GM18867 (cell line): Measurements from ENCODE around the gene IL1RAPL1.

Source experiments
- ATAC-seq: cut with Tn5 transposase; IDR thresholded peaks from one replicate; pipeline ENCODE4 v1.9.1; 2021; ENCODE audit warnings: mild to moderate bottlenecking, moderate library complexity; ENCODE audit not compliant: unreplicated experiment

The IL1RAPL1 gene

DNA sequence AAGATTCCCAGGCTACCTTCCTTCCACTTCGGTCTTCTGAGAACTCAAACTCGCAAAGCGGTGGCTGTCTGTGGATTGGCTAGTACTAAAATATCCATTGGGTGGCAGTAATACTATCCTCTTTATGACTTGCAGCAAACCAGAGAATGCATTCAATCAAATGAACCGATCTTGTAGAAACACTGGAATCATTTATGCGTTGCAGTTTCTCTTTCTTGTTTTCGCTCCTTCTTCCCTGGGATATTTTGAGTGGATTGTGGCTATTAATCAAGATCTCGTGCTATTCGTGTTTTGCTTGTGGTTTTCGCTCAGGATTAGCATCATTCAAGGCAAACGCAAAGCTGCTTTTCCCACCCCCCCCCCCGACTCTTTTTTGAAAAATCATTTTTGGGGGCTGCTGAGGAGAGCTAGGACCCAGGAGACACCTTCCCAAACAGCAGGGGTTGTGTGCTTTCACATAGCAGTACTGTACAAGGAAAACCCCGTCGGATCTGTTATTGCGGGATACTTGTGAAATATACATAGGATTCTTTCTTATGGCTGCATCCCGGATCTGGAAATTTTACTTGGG, at the start of gene IL1RAPL1:
IL1RAPL1 (plus strand) TSS at position 466 of the 571 bp plus-strand sequence.
- peak; percentile 48 for ATAC-seq

DNA sequence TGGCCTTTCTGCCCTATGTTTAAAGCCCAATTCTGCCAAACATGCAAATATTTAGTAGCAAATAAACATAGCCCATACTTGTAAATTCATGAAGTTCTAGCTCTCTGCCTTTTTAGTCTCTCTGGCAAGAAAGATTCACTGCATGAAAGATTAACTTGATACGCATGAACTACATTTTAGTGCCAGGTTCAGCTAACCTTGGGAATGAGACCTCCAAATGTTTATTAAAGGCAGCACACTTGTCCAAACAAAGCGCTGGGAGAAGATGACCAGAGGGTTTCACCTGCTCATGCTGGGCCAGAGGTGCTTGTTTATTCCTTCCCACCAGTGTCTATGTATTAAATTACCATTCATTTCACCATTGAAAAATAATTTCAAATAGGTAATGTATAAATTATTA, 44.5 kb upstream of the IL1RAPL1 start:
- no peak for ATAC-seq

DNA sequence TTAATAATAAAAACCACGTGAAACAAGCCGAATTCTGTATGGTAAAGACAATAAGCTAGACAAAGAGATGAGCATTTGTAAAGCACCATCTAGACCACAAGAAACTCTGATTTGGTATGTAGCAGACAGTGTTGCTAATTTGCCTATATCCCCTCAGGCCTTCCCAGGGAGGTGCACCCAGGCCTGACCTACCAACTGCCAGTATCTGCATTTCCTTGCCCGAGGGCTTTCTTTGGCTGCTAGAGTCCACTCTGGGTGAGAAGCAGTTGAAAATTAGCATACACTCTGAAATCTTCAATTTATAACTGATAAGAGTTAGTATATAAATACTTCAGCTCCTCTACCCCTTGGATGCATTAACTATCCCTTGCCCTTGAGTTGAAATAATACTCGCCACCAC, 37.4 kb upstream of the IL1RAPL1 start:
- no peak for ATAC-seq

DNA sequence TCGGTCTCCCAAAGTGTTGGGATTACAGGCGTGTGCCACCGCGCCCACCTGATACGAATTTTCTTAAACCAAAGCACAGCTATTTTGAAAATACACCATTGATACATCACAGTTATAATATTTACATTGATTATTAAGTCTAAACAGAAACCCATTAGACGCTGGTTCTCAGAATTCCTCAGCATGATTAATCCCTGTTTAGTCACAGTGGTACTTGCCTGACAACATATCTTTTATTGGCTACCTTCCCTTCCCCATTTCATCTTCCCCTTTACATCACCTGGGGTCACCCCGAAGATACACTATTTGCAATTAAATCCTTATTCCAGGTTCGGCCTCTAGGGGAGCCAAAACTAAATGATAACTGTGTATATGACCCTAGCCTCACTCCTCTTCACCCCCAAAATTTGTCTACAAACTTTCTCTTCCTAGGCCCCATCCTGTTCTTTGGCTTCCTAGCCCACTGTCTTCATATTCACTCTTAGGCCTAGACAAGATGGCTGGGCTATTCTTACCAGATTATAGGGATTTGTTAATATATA, 36.8 kb upstream of the IL1RAPL1 start:
- ATAC-seq = no peak

DNA sequence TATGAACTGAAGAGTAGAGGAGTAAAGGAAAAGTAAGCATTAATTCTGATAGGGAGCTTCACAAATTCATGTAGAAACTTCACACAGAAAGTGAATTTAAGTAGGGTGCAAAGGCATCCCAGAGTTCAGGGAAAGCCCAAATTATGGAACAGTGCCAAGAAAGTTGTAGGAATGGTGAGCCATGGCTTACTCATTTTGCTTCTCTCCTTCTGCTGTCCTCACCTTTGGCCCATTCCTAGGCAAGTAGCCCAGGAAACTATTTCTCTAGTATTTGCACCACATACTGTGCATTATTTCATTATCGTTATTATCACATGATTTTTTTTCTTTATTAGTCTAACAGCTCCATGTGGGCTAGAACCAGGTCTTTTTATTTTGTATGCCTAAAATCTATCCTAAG, 34.9 kb upstream of the IL1RAPL1 start:
- no peak for ATAC-seq

DNA sequence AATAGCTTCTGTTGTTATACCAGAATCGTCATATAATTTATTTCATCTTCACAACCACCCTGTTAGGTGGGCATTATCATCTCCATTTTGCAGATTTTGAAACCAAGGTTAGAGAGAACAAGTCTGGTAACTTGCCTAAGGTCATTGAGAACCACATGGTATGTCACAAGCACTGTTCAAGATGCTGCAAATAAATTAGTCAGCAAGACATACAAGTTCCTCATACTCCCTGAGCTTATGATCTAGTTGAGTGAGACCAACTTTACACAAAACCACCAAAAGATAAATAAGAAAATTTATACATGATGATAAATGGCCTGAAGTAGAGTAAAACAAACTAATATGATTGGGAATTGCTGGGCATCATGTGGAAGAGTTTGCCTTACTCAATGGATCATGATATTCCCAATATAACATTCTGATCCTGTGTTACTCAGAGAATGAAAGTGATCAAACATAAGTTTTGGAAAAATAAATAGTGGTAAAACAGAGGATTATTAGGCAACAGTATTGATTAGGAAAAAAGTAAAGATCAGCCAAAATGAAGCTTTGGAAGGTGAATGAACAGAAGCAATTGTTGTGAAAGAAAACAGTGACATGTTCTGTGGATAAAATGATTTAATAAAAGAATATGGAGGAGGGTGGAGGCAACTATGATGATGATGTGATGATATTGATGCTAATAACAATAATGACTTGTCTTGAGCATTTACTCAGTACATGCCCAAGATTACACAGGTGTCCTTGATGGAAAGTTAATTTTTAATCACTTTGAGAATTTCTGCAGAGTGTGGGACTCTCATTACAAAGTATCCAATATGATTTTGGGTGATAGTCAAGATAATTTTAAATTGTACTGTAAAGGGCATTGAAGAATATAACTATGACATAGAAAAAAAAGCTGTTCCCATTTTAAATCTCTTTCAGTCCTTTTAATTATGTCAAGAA, 34.1 kb upstream of the IL1RAPL1 start:
- no peak for ATAC-seq

DNA sequence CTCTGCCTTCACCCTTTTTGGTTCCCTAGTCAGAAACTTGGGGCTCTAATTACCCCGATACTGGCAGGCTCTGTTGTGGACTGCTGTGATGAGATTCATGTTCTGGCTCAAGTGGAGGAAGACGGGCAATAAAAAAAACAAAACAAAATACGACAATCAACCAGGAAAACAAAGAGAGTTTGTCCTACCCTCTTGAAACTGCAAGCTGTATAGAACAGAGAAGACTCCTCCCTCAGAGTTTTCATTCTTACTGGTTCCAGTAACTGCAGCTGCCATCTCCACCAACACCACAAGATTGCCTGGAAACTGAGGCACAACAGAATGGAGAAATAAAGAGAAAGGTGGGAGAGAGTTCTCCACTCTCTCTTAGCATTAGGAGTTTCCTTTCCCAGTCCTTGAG, 11.1 kb upstream of the IL1RAPL1 start:
- ATAC-seq = no peak

DNA sequence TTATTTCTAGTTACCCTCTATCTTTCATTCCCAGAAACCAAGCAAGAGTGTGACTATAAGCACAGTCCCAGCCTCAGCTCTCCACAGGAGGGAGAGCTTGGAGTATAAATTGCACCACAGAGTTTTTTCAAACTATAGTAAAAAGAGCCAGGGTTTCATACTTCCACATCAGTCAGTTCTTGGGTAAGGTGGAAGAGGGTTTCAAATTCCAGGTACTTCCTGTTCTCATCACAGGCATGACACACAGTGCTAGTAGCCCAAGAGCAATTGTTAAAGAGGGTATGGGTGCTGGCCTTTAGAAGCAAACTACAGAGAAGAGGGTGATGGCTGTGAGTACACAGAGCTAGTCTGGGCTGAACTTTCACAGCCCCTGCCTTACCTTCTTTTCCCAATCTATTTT, 5.7 kb upstream of the IL1RAPL1 start:
- no peak for ATAC-seq

DNA sequence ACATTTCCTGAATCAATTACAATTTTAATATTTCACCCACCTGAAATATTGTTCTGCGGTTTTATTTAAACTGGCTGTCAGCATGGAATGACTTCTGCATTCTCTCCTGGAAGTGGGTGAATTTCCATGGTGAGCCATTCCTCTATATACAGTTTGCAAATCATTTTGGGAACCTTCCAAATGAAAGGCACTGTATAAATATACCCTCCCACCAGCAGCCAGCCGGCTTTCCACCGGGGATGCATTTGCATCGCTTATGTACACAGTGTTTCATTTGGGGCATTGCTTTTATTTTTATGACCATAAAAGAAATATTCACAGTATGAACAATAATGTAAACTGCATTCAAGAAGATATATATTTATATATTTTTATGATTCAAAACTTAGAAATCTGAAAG, 4.7 kb upstream of the IL1RAPL1 start:
- no peak for ATAC-seq

DNA sequence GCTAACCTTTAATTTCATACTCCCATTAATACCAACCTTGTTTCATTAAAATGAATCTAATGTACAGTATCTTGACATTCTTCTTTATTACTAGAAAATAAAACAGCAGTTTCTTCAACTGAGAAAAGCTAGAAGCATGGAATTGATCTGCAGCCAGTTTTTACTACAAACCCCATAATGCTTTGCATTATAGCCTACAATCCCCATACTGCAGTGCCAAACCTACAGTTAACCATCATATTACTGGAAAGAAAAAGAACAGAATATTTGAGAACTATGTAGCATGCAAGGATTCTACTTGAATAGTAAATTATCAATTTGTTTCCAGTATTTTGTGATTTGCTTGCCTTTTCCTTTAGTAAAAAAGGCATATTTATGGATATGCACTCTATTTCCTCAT, 3.2 kb upstream of the IL1RAPL1 start:
- ATAC-seq = no peak

DNA sequence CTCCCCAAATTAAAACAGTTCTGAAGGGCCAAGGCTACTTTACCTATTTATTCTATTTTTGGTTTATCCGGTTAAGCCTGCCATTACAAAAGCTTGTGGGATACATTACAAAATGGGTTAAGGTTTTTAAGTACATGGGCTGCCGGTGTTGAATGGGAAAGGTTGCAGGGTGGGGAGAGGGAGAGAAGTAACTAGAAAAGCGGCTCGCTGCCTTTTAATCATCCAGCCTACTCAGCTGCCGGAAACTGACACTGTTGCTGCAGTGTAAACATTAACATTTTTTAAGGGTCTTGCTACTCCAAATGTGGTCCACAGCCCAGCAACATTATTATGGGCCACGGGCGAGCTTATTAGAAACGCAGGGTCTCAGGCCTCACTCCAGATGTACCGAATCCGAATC, 1.5 kb upstream of the IL1RAPL1 start:
- no peak for ATAC-seq

DNA sequence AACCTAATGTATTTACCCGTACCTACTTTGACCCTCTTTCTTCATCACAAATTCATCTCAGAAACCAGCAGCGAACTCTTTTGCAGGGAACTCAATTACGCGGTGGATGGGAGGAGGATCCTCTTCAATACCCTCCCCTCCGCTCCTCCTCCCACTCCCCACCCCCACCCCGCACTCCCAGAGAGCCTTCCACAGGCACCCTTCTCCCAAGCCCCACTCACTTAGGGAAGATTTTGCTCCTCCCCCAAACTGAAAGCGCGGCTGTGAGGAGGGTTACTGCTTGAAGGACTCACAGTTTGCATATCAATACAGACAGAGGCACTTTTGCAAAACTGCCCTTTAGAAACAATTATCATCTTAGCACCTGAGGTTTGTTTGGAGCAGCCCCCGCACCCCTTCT, 960 bp upstream of the IL1RAPL1 start:
- ATAC-seq = no peak

DNA sequence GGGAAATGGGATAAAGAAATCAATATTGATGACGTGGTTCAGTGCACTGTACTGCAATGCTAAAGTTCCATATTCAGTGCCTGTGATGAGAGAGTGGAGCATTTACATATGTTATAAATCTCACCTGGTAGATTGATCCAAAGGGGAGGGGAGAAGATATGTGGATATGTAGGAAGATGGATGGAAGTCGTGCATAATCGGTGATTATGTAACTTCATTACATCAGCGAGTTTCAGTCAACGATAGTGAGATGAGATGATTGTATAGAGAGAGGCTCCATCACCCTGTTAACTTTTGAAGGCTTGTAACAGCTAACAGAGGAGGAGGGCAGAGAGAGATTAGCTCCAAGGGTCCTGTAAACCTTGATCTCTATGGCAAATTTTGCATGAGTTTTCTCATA, 1.8 kb downstream of the IL1RAPL1 start:
- ATAC-seq = no peak

DNA sequence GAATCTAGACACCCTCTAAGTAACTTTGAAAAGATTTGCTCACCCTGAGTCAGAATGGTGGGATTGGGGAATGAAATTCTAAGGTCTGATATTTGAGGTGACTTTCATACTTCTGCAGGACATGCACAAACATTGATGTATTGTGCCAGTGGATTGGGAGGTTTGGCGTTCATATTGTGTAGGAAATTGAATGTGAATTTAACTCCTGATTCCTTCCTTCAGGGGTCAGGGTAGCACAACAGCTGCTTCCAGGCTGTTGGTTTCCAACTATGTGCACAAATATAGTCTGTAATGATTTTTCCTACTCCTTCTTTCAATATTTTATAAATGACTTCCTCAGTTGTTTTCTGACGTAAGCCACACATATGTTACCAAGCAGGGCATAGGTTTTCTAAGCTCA, 3.1 kb downstream of the IL1RAPL1 start:
- ATAC-seq = no peak

DNA sequence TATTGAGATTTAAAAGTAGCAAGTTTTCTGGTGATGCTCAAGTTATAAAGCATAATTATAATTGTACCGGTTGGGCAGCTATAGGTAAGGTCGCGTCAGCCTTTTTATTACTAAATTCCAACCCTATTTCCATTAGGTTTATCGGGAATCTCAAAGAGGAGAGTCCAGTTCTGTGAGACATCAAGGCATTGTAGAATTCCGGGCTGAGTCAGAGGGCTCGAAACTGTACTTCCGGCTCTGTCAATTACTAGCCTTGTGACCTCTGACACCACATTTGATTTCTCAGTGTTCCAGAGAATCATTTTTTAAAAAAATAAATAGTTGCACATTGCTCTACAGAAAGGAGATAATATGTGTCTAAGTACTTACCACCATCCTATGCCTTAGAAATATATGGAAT, 4.3 kb downstream of the IL1RAPL1 start:
- no peak for ATAC-seq

DNA sequence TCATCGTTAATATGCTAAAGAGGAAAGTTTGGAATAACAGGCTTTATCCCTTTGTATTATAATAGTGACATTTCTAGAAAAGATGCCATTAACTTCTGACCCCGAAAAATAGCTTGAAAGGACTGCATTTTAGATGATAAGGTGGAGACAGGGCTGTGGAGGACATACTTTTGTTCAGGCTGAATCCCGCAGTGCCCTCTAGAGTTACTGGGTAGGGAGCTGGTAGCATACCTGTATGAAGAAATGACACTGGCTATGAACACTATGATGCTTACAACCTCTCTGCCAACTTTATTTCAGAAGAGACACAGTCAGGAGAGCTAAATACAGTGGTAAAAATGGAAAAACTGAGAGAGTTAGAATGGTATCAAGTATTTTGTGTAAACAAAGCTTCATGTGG, 8.1 kb downstream of the IL1RAPL1 start:
- ATAC-seq = no peak

DNA sequence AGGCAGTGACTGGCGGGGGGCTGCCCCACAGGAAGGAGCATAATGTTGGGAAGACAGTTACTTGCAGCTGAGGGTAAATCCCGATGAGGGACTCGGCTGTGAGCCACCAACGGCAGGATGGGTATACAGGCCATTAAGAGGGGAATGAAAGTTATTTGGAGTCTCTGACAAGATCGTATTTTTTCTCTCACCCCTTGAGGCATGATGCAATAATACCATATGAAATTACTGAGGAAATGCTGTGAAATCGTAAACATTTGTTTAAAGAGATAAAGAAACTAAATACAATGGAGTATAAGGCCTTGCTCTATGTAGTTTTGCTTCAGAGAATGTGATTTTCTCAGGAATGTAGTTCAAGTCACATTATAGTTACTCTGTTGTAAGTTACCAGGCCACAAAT, 12.7 kb downstream of the IL1RAPL1 start:
- ATAC-seq = no peak

DNA sequence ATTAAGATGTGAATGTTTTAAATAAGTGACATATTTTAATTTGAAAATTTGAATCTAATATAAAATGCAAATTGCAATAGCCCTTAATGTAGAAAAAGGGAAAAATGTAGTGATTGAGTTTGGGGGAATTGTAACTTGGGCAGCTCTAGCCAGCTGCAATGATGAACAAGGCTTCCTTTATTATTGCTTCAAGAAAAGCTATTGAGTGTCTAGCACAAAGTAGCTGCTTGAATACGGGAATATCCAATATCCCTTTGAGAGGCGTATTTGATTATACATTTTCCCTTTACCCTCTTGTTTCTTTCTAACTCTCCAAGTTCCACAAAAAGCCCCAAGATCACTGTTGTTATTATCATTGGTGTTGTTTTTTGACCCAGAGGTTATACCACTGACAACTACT, 21.8 kb downstream of the IL1RAPL1 start:
- ATAC-seq = no peak

DNA sequence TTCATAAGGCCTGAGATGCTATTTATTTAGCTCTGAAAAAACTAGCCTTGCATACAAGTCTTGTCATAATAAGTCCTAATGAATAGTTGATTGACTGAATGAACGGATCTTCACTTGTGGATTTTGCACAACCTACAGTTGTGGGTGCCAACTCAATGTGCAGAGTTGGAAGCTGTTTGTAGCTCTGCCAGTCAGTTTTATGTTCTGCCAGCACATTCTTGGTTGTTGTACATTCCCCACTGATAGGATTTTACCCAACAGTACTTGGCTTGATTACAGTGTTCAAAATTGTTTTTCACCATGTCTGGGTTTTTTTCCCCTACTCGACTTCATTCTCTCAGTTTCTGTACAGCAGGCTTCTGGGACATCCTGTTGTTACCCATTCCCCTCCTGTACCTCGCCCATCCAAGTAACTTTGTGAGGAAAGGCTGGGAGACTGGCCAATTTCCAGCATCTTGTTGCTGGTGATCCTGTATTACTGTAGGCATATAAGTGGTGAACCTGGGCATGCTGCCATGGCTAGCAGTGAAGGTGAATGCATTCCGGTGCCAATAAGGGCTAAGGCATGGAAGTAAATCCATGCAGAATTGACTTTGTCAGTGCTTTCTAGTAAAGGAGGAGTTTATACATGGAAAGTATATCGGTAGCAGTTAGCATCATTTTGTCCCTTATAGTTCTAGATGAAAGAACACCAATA, 22.8 kb downstream of the IL1RAPL1 start:
- ATAC-seq = no peak

DNA sequence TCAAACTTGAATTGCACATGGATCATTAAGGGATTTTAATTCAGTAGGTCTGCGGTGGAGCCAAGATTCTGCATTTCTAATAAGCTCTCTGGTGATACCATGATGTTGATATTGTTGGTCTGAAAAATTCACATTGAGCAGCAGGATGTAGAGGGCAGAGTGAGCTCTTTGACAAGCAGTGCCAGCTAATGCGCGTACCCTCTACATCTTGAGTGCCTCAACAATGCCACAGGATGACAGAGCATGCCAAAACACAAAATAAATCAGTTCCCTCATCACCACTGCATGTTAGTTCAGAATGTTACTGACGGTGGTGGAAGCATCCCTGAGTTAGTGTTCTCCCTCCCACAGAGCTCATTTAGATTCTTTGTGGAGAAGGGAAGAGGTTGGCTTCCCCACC, 23.5 kb downstream of the IL1RAPL1 start:
- no peak for ATAC-seq

DNA sequence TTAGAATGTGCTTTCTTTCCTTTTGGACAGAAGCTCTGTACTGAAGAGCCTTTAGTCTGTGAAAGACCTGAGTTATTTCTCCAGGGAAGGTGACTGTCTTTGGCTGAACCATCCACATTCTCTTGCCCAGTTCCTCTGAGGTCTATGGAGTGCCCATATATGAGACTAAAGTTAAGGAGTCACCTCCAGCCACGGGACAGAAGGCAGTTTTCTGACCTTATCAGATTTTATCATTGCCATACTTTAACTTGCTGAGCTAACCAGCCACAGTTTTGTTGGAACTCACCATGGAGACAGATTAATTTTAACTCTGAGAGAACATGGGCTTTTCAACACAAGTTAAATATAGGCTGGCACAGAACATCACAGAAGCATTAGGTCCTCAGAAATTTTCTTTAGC, 26.3 kb downstream of the IL1RAPL1 start:
- ATAC-seq = no peak

DNA sequence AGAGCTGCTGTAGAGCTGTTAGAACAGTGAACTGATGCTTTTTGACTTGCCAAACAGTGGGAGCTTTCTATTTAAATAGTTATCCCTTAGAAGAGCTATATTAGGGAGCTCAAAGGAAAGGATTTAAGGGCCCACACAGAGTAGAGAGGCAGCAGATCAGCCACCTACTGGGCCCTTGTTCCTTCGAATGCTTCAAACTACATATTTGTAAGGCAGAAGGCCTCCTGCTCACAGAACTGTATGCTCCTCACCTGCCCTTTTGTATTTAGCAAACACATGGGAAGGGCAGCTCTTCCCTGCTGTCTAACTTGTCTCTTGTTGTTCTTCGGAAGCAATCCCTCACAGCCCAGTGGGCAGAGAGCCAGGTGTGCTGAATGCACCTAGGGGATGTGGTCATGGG, 38.0 kb downstream of the IL1RAPL1 start:
- no peak for ATAC-seq
